Measurements from ENCODE around the gene CYFIP2.

The CYFIP2 gene

DNA sequence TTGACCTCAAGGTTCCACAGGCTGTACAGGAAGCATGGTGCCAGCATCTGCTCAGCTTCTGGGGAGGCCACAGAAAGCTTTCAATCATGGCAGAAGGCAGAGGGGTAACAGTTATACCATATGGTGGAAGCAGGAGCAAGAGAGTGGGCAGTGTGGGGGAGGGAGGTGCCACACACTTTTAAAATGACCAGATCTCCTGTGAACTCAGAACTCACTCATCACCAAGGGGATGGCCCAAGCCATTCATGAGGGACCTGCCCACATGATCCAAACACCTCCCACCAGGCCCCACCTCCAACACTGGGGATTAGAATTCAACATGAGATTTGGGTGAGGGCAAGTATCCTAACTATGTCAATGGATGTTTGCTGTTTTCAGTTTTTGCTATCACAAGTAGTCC, 16.2 kb downstream of the CYFIP2 start:
- H3K9me3 ChIP-seq (ENCODE audit: control insufficient read depth, insufficient read depth, low read depth, low read length), result no peaks in the 10 kb centered on the region
- no peaks in the 10 kb centered on the region for H3K4me1 ChIP-seq (ENCODE audit: control insufficient read depth, insufficient read depth, low read length)
- peaks cover 3 to 19% of the 10 kb centered on the region in 2 experiments; a peak in 2 of 3 replicates for H3K36me3 ChIP-seq (ENCODE audit: control insufficient read depth in 2 of 2, insufficient read depth in 1 of 2, low read length in 2 of 2)
- TF ChIP-seq ZFP69B (tag by site-specific recombination; IDR thresholded peaks at IDR 0.05), result no peak
- no peak for TF ChIP-seq ZNF202 (tag by site-specific recombination; IDR thresholded peaks at IDR 0.05; ENCODE audit: borderline replicate concordance)
- TF ChIP-seq ZNF791 (tag by site-specific recombination; IDR thresholded peaks at IDR 0.05), result no peak
- TF ChIP-seq, protein P1, sequence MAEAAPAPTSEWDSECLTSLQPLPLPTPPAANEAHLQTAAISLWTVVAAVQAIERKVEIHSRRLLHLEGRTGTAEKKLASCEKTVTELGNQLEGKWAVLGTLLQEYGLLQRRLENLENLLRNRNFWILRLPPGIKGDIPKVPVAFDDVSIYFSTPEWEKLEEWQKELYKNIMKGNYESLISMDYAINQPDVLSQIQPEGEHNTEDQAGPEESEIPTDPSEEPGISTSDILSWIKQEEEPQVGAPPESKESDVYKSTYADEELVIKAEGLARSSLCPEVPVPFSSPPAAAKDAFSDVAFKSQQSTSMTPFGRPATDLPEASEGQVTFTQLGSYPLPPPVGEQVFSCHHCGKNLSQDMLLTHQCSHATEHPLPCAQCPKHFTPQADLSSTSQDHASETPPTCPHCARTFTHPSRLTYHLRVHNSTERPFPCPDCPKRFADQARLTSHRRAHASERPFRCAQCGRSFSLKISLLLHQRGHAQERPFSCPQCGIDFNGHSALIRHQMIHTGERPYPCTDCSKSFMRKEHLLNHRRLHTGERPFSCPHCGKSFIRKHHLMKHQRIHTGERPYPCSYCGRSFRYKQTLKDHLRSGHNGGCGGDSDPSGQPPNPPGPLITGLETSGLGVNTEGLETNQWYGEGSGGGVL (tag by site-specific recombination; IDR thresholded peaks at IDR 0.05), result no peak
- TF ChIP-seq ZEB2 (tag by site-specific recombination; IDR thresholded peaks at IDR 0.05), result no peak
- TF ChIP-seq ZFHX2 (tag by site-specific recombination; conservative IDR thresholded peaks at IDR 0.05), result peak; percentile 45; the same call in 1 of the 2 replicates
- no peak for TF ChIP-seq ZNF132 (tag by site-specific recombination; IDR thresholded peaks at IDR 0.05; ENCODE audit: borderline replicate concordance)
- TF ChIP-seq ZNF24 (tag by site-specific recombination; IDR thresholded peaks at IDR 0.05), result no peak
- peak; percentile 53; the same call in 1 of the 2 replicates for TF ChIP-seq EGR2 (tag by site-specific recombination; IDR thresholded peaks at IDR 0.05; ENCODE audit: low read depth)
- no peak for TF ChIP-seq ZBTB1 (tag by site-specific recombination; IDR thresholded peaks at IDR 0.05)
- no peak overlapping the region for H3K27ac ChIP-seq (ENCODE audit: extremely low read depth, low read depth, low read length)
- no peak overlapping the region for H3K4me3 ChIP-seq (ENCODE audit: low read depth, low read length)
- CTCF ChIA-PET, result no interaction called here
- POLR2A ChIA-PET, result no interaction called here

DNA sequence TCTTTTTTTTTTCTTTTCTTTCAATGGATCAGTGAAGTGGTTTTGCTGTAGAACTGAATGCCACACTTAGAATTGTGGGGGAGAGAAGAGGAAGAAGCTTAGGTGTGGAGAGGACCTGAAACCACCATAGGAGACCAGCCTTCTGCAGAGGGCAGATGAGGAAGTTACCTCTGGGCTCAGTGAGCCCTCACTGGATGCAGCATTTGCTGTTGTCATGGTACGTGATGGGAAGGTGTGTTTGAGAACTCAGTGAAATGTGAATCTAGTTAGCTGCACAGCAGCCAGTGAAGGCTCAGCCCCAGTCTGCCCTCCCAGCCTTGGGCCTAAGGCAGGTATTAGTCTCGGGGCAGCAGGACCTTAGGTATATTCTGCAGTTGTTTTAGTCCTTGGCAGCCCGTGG, 17.5 kb downstream of the CYFIP2 start:
- ChIA-PET CTCF (interaction anchor here (0.7 to 1.2 kb wide), 3 partner anchors 16 to 59 kb away, joined by 3 to 4 read pairs (median 3); no protein-coding TSS in a partner anchor), POLR2A (no interaction called here)
- H3K27ac ChIP-seq (ENCODE audit: extremely low read depth, low read depth, low read length), result no peak overlapping the region
- no peak overlapping the region for H3K4me3 ChIP-seq (ENCODE audit: low read depth, low read length)
- H3K9me3 ChIP-seq (ENCODE audit: control insufficient read depth, insufficient read depth, low read depth, low read length), result no peaks in the 10 kb centered on the region
- no peaks in the 10 kb centered on the region for H3K4me1 ChIP-seq (ENCODE audit: control insufficient read depth, insufficient read depth, low read length)
- H3K36me3 ChIP-seq (ENCODE audit: control insufficient read depth in 2 of 2, insufficient read depth in 1 of 2, low read length in 2 of 2), result peaks cover 10 to 32% of the 10 kb centered on the region in 2 experiments
- TF ChIP-seq ZFHX2 (tag by site-specific recombination; conservative IDR thresholded peaks at IDR 0.05), result no peak
- no peak for TF ChIP-seq ZNF529 (tag by site-specific recombination; IDR thresholded peaks at IDR 0.05; ENCODE audit: insufficient replicate concordance)
- no peak for TF ChIP-seq ZFP41 (tag by site-specific recombination; IDR thresholded peaks at IDR 0.05; ENCODE audit: borderline replicate concordance)
- no peak for TF ChIP-seq ZNF514 (tag by site-specific recombination; IDR thresholded peaks at IDR 0.05)
- TF ChIP-seq ZNF391 (tag by site-specific recombination; IDR thresholded peaks at IDR 0.05; ENCODE audit: borderline replicate concordance, low read depth), result no peak

DNA sequence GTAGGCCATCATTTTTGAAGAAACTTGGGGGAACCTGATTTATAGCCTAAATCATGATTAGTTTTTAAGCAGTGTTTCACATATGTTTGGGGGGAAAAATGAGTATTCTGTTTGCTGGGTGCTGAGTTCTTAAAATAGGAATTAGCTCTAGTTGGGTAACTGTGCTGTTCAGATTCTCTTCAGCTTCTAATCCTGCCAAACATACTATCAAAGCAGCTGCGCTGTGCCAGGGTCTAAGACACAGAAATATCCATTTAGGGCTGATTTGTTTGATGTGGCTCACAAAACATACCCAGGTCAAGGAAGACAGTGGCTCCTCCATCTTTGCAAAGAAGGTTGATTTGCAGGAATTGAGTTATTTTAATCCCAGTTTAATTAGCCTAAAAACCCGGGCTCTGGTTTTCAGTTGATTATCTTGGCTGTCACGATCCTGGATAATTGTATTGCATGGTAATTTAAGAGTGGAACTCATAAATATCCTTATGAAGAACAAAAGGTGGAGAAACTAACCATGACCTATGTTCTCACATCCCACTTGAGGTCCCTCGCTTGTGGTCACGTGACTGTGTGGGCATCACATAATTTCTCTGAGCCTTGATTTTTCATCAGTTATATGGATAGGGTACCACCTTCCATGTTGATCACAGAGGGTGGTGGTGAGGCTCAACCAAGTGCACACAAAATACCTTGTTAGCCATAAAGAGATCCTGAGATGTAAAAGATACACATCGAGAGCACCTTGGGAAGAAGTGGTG, 18.7 kb downstream of the CYFIP2 start:
- POLR2A ChIA-PET, result no interaction called here
- CTCF ChIA-PET, result no interaction called here
- H3K27ac ChIP-seq (ENCODE audit: extremely low read depth, low read depth, low read length), result no peak overlapping the region
- H3K4me1 ChIP-seq (ENCODE audit: control insufficient read depth, insufficient read depth, low read length), result no peaks in the 10 kb centered on the region
- H3K9me3 ChIP-seq (ENCODE audit: control insufficient read depth, insufficient read depth, low read depth, low read length), result no peaks in the 10 kb centered on the region
- peaks cover 14 to 43% of the 10 kb centered on the region in 2 experiments for H3K36me3 ChIP-seq (ENCODE audit: control insufficient read depth in 2 of 2, insufficient read depth in 1 of 2, low read length in 2 of 2)
- no peak overlapping the region for H3K4me3 ChIP-seq (ENCODE audit: low read depth, low read length)
- TF ChIP-seq, protein P2, sequence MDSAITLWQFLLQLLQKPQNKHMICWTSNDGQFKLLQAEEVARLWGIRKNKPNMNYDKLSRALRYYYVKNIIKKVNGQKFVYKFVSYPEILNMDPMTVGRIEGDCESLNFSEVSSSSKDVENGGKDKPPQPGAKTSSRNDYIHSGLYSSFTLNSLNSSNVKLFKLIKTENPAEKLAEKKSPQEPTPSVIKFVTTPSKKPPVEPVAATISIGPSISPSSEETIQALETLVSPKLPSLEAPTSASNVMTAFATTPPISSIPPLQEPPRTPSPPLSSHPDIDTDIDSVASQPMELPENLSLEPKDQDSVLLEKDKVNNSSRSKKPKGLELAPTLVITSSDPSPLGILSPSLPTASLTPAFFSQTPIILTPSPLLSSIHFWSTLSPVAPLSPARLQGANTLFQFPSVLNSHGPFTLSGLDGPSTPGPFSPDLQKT (IDR thresholded peaks at IDR 0.05; ENCODE audit: borderline replicate concordance, low read depth, low read length), result no peak
- TF ChIP-seq ZNF596 (tag by site-specific recombination; IDR thresholded peaks at IDR 0.05) (no peak), ZNF184 (tag by site-specific recombination; IDR thresholded peaks at IDR 0.05) (no peak), ZNF785 (tag by site-specific recombination; IDR thresholded peaks at IDR 0.05) (no peak), ZNF239 (tag by site-specific recombination; IDR thresholded peaks at IDR 0.05) (no peak), GLI2 (tag by site-specific recombination; IDR thresholded peaks at IDR 0.05; ENCODE audit: borderline replicate concordance, low read depth) (no peak), ZNF394 (tag by site-specific recombination; IDR thresholded peaks at IDR 0.05; ENCODE audit: borderline replicate concordance) (no peak), ZNF658 (tag by site-specific recombination; IDR thresholded peaks at IDR 0.05) (no peak)
- TF ChIP-seq, protein P3, sequence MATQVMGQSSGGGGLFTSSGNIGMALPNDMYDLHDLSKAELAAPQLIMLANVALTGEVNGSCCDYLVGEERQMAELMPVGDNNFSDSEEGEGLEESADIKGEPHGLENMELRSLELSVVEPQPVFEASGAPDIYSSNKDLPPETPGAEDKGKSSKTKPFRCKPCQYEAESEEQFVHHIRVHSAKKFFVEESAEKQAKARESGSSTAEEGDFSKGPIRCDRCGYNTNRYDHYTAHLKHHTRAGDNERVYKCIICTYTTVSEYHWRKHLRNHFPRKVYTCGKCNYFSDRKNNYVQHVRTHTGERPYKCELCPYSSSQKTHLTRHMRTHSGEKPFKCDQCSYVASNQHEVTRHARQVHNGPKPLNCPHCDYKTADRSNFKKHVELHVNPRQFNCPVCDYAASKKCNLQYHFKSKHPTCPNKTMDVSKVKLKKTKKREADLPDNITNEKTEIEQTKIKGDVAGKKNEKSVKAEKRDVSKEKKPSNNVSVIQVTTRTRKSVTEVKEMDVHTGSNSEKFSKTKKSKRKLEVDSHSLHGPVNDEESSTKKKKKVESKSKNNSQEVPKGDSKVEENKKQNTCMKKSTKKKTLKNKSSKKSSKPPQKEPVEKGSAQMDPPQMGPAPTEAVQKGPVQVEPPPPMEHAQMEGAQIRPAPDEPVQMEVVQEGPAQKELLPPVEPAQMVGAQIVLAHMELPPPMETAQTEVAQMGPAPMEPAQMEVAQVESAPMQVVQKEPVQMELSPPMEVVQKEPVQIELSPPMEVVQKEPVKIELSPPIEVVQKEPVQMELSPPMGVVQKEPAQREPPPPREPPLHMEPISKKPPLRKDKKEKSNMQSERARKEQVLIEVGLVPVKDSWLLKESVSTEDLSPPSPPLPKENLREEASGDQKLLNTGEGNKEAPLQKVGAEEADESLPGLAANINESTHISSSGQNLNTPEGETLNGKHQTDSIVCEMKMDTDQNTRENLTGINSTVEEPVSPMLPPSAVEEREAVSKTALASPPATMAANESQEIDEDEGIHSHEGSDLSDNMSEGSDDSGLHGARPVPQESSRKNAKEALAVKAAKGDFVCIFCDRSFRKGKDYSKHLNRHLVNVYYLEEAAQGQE (tag by site-specific recombination; IDR thresholded peaks at IDR 0.05), result no peak
- TF ChIP-seq, protein P4, sequence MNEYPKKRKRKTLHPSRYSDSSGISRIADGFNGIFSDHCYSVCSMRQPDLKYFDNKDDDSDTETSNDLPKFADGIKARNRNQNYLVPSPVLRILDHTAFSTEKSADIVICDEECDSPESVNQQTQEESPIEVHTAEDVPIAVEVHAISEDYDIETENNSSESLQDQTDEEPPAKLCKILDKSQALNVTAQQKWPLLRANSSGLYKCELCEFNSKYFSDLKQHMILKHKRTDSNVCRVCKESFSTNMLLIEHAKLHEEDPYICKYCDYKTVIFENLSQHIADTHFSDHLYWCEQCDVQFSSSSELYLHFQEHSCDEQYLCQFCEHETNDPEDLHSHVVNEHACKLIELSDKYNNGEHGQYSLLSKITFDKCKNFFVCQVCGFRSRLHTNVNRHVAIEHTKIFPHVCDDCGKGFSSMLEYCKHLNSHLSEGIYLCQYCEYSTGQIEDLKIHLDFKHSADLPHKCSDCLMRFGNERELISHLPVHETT (tag by site-specific recombination; IDR thresholded peaks at IDR 0.05), result no peak
